GM19351 (cell line): ENCODE results near the gene ZFHX3.

Experiments used
- ATAC-seq: cut with Tn5 transposase; IDR thresholded peaks from one replicate; pipeline ENCODE4 v1.9.1; 2021; ENCODE audit warnings: mild to moderate bottlenecking, moderate library complexity; ENCODE audit not compliant: unreplicated experiment

ZFHX3 gene

GRCh38 chr16:72886346-72886974 is 161.5 kb downstream of the ZFHX3 start:
- no peak for ATAC-seq

GRCh38 chr16:72884573-72884972 is 163.4 kb downstream of the ZFHX3 start:
- no peak for ATAC-seq

DNA sequence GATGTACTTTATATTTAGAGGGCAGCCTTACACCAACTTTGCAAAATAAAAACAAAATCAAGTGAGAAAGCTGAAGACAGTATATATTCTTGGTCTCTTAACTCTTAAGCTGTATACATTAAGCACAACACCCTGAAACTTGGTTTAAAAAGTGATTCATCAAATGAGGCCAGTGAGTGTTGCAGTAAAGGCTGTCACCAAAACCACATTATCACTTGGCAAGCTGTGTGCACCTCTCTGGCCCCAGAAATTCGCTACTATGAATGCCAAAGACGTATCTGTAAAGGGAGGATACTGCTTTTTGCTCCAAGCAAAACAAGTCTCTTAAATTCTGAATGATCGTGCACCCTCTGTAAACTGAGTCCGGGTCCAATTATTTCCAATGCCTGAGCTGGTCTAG is 163.9 kb downstream of the ZFHX3 start:
- ATAC-seq = no peak

DNA sequence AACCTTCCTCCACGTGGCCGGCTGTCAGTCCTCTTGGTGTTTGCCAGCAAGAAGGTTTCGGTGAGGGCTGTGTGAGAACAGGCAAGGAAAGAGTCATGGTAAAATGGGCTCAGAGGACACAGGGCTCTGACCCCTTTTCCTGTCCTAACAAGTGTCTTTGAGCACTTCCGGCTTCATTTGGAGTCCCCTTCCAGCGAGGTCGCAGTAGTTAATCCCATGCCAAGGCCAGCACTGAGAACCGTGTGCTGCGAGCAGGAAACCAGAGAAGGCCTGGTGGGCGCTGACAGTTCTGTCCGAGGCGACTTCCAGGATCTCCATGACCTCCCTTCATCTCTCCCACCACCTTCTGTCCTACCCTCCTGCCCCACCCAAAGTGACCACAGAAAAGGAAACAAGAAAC is 168.1 kb downstream of the ZFHX3 start:
- ATAC-seq = no peak

DNA sequence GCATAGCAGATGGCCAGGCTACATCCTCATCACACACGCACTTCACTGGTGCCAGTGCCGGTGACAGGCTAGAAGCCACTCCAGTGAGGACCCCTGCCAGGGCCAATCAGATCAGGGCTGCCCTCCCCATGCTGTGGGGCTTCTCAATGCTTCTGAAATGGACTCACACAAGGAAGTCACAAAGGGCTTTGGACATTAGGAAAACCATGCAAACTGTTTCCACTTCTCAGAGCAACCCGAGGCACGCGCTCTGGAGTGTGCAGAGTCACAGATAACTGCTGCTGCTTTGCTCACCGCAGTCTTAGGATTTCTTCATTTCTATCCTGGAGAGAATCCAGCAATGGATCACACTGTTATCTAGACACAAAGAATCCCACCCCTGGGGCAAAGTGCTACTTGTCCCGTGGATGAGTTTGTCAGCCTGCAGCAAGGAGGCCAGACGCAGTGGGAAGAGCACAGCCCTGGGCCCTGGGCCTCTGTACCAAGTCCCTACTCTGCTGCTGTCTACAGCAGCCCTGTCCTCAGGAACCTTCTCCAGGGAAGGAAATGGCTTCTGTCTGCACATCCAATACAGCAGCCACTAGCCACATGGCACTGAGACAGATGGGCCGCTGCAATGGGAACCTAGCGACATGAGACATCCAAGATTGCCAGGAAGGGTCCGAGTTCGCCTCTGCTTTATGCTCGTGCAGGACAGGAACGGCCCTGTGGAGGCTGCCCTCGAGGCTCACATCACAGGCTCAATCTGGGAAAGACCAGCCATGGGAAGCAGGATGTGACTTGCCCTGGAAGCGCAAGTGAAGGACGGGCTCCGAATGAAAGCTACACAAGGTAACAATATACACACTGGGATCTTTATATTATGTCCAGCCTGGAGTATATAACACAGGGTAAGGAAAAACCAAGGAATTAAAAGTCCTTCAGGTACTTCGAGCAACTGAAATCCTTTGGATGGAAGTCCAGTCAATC is 169.3 kb downstream of the ZFHX3 start:
- no peak for ATAC-seq

- no peak for ATAC-seq
Observed at GRCh38 chr16:72877374-72878028, 170.4 kb downstream of the ZFHX3 start.

- no peak for ATAC-seq
Observed at GRCh38 chr16:72876981-72877373, 171.0 kb downstream of the ZFHX3 start.

DNA sequence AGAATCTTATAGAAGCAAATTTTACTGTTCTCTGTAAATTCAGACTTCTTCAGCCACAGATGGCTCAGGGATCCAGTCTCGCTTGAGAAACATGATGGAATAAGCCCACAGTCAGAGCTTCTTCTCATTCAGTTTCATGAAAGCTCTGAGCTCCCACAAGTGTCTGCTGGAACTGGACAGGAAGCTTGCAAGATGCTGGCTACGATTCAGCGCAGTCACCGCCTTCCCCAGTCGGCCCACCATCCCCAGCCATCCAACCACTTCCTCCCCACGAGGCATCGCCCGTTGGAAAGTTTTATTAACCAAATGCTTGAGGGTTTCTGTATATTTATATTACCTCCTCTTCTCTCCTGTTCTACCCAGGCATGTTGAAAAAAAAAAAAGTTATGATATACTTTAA is 171.7 kb downstream of the ZFHX3 start:
- no peak for ATAC-seq

DNA sequence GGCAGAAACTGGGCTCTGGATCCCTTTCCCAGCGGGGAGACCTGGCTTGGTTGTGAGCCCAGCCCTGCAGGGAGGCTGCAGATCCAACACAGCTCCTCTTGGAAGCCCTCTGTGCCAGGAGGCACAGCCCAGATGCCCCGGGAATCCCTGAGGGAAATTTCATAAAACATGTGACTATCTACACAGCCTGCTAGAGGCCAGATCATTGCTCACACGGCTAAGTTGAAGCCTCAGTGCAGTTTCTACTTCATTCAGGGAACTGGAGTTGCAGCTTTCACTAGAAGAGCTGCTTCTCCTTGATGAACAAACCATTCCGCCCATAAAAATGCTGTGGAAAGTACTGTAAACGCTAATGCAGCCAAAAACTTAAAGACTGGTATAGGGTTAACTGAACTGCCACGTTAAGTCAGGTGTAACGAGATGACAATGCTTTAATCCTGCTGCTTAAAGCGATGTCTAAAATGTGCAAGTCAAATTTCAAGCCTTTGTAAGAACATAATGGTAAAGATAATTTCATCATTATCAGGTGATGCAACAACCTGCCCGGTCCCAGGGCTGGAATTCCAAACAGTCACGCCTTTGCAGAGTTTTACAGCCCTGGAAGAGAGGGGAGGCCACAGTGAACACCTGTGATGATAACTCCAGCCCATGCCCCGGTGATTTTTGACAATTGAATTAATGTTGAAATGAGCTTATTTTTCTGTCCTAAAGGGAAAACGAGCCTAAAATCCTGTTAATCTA is 172.5 kb downstream of the ZFHX3 start:
- no peak for ATAC-seq

DNA sequence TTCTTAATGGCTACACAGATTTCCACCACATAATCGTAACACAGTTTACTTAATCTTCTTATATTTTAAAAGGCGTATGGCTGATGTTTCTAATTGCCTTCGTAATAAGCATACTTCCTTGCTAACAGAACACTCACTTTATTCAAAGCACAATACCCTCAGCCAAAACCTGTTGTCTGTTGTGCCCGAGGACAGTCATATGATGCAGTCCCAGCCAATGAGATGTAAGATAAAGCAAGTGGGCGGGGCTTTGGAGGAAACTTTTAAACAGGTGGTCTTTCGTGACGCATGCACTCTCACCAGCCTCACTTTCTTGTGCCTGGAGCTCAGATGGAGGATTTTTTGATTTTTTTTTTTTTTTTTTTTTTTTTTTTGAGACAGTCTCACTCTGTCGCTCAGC is 174.1 kb downstream of the ZFHX3 start:
- no peak for ATAC-seq

- no peak for ATAC-seq
Observed at GRCh38 chr16:72873044-72873443, 174.9 kb downstream of the ZFHX3 start.

GRCh38 chr16:72865835-72866234 is 182.1 kb downstream of the ZFHX3 start:
- no peak for ATAC-seq

DNA sequence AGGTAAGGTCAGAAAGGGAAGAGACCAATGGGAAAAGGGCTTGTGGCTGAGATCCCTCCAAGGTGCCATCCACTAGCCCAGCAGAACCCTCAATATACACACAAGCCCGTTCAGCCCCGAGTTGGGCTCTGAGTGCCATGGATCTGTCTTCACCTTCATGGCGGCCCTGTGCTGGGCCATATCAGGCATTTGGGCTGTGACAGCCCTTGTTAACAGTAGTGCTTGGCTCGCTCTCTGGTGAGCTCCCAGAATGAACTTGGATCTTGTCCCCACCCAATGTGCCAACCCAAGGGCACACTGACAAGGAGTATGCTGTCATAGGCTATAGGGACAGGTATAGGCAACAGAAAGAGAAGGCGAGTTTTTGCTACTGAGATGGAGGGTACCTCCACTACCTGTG is 182.7 kb downstream of the ZFHX3 start:
- no peak for ATAC-seq

DNA sequence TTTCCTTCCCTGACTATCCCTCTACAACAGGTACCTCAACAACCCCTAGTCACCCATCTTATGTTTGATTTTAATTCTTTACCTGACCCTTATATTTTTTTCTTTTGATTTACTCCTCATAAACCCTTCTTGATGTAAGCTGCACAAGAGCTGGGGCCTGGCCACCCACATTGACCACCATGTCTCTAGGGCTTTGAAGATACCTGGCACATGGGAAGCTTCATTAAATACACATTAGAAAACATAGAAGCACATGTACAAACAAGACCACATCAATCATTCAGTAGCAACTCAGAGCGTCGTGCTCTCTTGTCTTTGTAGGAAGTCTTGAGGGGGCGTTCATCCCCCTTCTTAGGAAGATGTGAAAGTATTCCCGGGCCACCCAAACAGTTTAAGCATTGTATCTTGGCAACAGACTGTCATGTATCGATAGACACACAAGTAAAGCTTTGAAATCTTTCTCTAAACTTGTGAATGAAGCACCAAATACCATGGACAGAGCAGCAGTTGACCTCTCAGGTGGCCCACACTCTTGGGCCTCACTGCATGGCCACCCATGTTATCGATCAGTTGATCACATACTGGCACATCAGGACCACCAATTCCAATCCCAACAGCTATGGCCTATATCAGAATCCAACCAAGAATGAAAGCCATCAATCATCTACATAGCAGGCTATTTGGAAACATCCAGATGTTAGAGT is 183.6 kb downstream of the ZFHX3 start:
- ATAC-seq = no peak

DNA sequence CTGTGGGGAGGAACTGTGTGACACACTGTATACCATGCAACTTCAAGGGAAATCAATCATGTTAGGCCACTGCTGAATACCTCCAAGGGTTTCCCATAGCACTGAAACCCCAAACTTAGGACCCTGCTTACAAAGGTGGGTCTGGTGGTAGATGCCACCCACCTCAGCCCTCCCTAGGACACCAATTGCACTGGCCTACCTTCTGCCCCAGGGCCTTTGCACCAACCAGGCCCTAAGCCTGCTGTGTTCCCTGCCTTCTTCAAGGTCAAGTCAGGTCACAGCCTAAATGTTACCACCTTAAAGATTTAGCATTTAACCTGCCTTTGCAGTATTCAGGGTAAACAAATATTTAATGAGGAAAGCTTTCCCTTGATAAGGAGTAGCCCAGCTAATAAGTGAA is 185.8 kb downstream of the ZFHX3 start:
- no peak for ATAC-seq

- no peak for ATAC-seq
Observed at GRCh38 chr16:72860726-72861562, 187.0 kb downstream of the ZFHX3 start.

- ATAC-seq = no peak
Observed at GRCh38 chr16:72859581-72859980, 188.3 kb downstream of the ZFHX3 start.

GRCh38 chr16:72858665-72859493 is 189.0 kb downstream of the ZFHX3 start:
- ATAC-seq = no peak
